Stimulated activated CD8-positive, alpha-beta memory T cell treated with anti-CD3 and anti-CD28 coated beads, Interleukin-15, amount 100 ng/mL, for 1 hour (primary cell): Measurements from ENCODE around the gene TSKU.
"Not testable (repeated sequence)": the region's sequence is repeated elsewhere in the genome, so short reads cannot be mapped to it uniquely, and the experiment has no call there.

Experiments used
- DNase-seq: peaks from one replicate; pipeline ENCODE4 v3.0.0-alpha.2; 2020; ENCODE audit warnings: low read depth

The TSKU gene

GRCh38 chr11:76788661-76789442 is 5.7 kb downstream of the TSKU start:
- no peak for DNase-seq

- no peak for DNase-seq
Measured at GRCh38 chr11:76789443-76789719, 6.2 kb downstream of the TSKU start.

DNA sequence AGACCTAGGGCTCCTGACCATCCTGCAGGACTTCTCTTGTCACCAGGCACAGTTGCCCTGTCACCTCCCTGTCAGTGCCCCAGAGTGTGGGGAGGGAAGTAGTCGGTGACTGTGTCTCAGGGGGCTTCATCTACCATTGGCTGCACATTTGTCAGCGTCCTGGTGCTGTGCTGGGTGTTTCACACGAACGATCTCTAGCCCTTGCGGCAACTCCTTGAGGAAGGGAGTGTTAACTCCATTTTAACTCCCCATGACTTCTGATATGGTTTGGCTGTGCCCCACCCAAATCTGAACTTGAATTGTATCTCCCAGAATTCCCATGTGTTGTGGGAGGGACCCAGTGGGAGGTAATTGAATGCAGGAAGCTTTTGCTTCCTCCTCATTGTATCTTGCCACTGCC is 7.1 kb downstream of the TSKU start:
- no peak for DNase-seq

DNA sequence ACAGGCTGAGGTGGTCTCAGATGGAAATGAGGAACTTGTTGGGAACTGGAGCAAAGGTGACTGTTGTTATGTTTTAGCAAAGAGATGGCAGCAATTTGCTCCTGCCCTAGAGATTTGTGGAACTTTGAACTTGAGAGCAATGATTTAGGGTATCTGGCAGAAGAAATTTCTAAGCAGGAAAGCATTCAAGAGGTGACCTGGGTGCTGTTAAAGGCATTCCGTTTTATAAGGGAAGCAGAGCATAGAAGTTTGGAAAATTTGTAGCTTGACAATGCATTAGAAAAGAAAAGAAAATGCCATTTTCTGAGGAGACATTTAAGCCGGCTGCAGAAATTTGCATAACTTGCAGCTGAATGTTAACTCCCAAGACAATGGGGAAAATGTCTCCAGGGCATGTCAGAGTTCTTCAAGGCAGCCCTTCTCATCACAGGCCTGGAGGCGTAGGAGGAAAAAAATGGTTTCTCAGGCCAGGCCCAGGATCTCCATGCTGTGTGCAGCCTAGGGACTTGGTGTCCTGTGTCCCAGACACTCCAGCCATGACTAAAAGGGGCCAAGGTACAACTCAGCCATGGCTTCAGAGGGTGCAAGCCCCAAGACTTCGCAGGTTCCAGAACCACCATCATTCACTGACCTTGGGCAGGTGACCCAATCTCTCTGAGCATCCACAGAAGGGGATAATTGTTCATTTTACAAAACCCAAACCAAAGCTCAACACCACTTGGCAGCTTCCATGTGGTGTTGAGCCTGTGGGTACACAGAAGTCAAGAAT is 8.0 kb downstream of the TSKU start:
- not testable (repeated sequence) for DNase-seq

- DNase-seq, result no peak
Measured at GRCh38 chr11:76791861-76792260, 8.7 kb downstream of the TSKU start.

- no peak for DNase-seq
Measured at GRCh38 chr11:76792505-76793264, 9.5 kb downstream of the TSKU start.

DNA sequence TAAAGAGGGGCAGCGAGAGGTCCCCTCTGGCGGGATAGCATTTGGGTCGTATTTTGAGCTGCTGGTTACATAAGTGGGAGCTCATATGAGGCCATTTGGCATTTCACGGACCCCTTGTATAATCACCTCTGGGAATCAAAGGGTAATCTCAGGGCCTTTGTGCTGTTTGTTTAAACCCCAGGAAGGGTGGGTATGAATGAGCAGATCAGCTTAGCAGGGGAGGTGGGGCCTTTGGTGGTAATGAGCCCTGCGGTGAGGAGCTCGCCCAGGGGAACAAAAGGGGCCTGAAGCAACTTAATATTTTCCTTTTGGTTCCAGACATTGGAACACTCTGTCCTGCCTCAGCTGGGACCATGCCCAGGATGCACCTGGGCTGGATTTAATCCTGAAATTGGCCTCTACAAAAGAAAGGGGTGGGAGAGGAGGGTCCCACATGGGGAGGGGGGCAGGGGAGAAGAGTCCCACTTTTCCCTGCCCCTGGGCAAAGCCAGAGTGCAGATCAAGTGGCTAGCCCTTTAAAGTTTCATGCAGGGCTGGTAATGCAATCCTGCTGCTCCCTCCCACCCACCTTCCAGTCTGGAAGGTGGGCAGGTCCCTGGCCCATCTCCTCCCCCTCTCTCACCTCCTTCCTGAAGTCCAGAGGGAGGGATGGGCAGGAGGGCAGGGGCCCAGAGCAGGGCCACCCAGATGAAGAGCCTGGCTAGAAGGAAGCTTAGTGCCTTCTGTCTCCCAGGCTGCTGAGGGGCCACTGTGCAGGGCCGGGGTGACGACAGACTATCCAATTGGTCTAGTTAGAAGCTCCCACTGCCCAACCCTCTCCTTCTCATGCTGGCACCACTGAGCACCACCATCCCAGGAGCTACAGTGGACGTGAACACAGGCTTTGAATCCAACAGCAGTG is 10.5 kb downstream of the TSKU start:
- DNase-seq, result no peak

GRCh38 chr11:76794371-76795289 is 11.5 kb downstream of the TSKU start:
- no peak for DNase-seq

DNA sequence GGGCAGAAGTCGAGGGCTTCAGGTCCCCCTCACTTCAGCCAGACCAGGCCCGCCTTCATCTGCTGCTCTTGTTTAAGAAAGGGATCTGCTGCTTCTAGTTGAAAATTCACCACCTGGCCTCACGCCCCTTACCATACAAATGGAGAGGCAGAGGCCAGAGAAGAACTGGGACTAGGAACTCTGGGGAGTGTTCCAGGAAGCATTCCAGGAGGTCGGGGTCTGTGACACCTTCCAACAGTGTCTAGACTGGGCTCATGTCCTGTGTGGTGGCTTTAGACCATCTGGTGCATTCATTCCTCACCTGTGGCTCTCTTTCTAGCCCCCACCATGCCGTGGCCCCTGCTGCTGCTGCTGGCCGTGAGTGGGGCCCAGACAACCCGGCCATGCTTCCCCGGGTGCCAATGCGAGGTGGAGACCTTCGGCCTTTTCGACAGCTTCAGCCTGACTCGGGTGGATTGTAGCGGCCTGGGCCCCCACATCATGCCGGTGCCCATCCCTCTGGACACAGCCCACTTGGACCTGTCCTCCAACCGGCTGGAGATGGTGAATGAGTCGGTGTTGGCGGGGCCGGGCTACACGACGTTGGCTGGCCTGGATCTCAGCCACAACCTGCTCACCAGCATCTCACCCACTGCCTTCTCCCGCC is 12.3 kb downstream of the TSKU start:
- no peak for DNase-seq

- DNase-seq, result no peak
Measured at GRCh38 chr11:76795936-76796441, 12.8 kb downstream of the TSKU start.

DNA sequence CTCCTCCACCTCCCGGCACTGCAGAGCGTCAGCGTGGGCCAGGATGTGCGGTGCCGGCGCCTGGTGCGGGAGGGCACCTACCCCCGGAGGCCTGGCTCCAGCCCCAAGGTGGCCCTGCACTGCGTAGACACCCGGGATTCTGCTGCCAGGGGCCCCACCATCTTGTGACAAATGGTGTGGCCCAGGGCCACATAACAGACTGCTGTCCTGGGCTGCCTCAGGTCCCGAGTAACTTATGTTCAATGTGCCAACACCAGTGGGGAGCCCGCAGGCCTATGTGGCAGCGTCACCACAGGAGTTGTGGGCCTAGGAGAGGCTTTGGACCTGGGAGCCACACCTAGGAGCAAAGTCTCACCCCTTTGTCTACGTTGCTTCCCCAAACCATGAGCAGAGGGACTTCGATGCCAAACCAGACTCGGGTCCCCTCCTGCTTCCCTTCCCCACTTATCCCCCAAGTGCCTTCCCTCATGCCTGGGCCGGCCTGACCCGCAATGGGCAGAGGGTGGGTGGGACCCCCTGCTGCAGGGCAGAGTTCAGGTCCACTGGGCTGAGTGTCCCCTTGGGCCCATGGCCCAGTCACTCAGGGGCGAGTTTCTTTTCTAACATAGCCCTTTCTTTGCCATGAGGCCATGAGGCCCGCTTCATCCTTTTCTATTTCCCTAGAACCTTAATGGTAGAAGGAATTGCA is 13.5 kb downstream of the TSKU start:
- DNase-seq, result no peak

GRCh38 chr11:76797341-76798201 is 14.4 kb downstream of the TSKU start:
- no peak for DNase-seq

- DNase-seq, result no peak
Measured at GRCh38 chr11:76798202-76798581, 15.0 kb downstream of the TSKU start.

DNA sequence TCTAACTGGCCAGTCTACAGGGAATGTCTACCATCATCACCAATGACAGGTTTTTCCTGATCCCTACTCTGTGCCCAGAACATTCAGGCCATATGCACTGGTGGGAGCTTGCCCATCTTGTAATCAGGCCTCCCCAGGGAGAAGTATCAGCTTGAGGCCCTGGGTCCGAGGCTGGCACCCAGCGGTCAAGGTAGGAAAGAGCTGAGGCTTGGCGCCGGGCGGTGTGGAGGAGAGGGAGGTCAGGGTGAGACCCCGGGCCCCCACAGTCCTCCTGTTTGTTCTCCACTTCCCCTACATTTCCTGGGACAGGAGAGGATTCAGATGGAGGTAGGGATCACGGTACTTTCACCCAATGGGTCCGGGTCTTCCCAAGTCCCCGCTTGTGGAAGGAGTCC is 15.5 kb downstream of the TSKU start:
- DNase-seq, result no peak

GRCh38 chr11:76799066-76799804 is 16.1 kb downstream of the TSKU start:
- peak; percentile 47 for DNase-seq

- no peak for DNase-seq
Measured at GRCh38 chr11:76800466-76801200, 17.5 kb downstream of the TSKU start.

DNA sequence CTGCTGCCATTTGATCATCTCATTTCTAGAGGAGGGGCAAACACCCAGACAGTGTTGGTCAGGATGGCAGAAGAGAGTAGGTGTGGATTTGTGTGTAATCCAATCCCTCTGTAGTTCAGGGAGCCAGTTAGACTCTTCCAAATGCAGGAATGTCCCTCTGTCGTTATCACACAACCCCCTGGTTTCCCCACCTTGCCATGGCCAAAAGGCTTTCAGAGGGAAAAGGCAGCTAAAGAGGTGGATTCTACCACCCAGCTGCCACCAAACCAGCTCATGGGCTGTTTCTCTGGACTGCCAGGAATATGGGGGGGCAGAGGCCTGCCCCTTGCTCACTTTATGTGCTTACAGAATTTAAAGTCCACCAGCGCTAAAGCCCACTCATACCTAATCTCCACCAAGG is 18.1 kb downstream of the TSKU start:
- DNase-seq, result no peak
